Right lobe of liver (tissue), 6 donors: ENCODE measurements around the gene OPN1SW. TPM values are rescaled to one million over a fixed set of nuclear protein-coding genes. Genes with fewer than 3 reads are reported as not detected.
A peak's percentile ranks its signal among the peaks of the same experiment; 100 is the strongest.

Source experiments
- ATAC-seq, 4 donors: fragments of 200-7000 bp; cut with Tn5 transposase; one replicate each; pipeline ENCODE4 v1.9.1; 2020; ENCODE audit warnings: mild to moderate bottlenecking in 4 of 4, moderate library complexity in 4 of 4
- DNase-seq, 3 donors: peaks; one replicate each; pipeline ENCODE4 v3.0.0-alpha.2; 2020
- H3K27ac ChIP-seq, 3 donors: fragments of 200-600 bp; one replicate each; pipeline ENCODE4 v1.8.0; 2022
- H3K27me3 ChIP-seq, 2 donors: fragments of 200-600 bp; one replicate each; pipeline ENCODE4 v1.8.0; 2022
- H3K36me3 ChIP-seq, 4 donors: fragments of 200-600 bp; sonication (generic) in 1 of 4; one replicate each; pipeline versions ENCODE4 v1.5.1 to v1.8.0; 2017 to 2022; ENCODE audit warnings: control low read depth in 1 of 4
- H3K4me1 ChIP-seq, 4 donors: fragments of 200-600 bp; sonication (generic) in 1 of 4; one replicate each; pipeline versions ENCODE4 v1.5.1 to v1.8.0; 2017 to 2022; ENCODE audit warnings: control low read depth in 1 of 4
- H3K4me3 ChIP-seq, 3 donors: fragments of 200-600 bp; one replicate each; pipeline ENCODE4 v1.8.0; 2022
- H3K9me3 ChIP-seq, 4 donors: fragments of 200-600 bp; sonication (generic) in 1 of 4; one replicate each; pipeline versions ENCODE4 v1.5.1 to v1.8.0; 2017 to 2022; ENCODE audit warnings: control low read depth in 1 of 4
- POLR2A ChIP-seq: fragments of 450-650 bp; IDR thresholded peaks from one replicate; pipeline ENCODE4 v1.6.1; 2017; ENCODE audit warnings: antibody characterized with exemption, mild to moderate bottlenecking
- WGBS: methylation state at CpG from one replicate; pipeline ENCODE4 v1.1.6; 2018; ENCODE audit warnings: low coverage, low lambda C conversion rate; ENCODE audit not compliant: insufficient coverage; ENCODE audit errors: missing lambda C conversion rate; 5-methylcytosine and 5-hydroxymethylcytosine counted together
- intact Hi-C, 2 donors: fragments of 100-400 bp; cut with DNase I; formaldehyde crosslinking; loops; one replicate each; pipeline versions ENCODE4 v1.11.2 to v1.14.1; 2022
- total RNA-seq, 6 experiments: library from RNA; depleted of rRNA in 2 of 6; stranded (reverse); fragments of >200 nt in 2 of 6; fragmentation: NEBNext Ultra II Directional in 3 of 6; extraction: Animal tissue kit (Norgen Biotek cat#: 25700) in 3 of 6; gene quantifications; one replicate each; pipeline versions ENCODE4 v1.1.0 to v1.2.4, GENCODE V29; 2016 to 2023
- TF ChIP-seq, protein P1 (sequence below), 4 donors: fragments of 200-600 bp in 3 of 4; fragments of 450-650 bp in 1 of 4; IDR thresholded peaks; one replicate each; pipeline versions ENCODE4 v1.5.1 to v1.8.0; 2016 to 2022; ENCODE audit warnings: antibody characterized with exemption in 4 of 4, mild to moderate bottlenecking in 2 of 4
- donor health status: DM: no; HTN: yes; CAD: no.
- donor health status: DM: no; HTN: no; CAD: no.
- donor health status: DM: no; HTN: no; CAD: no.
- donor health status: DM: no; HTN: yes; CAD: no.
- donor health status: DM: no; HTN: yes; CAD: no.

The OPN1SW gene
- total RNA-seq, 6 experiments from 2014 or later = not detected

DNA sequence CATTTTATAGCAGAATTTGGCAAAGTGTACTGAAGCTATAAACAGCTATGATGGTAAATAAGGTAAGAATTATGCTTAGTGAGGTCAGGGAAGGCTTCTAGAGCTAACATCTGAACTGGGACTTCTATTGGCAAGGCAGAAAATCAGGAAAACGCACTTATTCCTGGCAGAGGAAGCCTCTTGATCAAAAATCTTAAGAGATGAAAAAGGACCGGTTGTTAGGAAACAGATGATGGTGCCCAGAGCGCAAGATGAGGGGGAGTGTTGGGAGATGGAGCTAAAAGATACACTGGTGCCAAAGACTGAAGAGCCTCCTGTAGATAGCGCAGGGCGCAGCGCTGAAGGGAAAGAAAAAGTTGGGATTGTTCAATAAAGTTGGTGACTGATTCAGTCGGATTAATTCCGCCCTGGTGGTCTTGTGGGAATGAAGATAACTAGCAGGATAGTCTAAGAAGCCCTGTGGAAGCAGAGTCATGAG, 37.0 kb downstream of the OPN1SW start:
- H3K4me3 ChIP-seq = peak overlapping the region; percentile 97 to 98 (median 98)
- peak; percentile 6 to 50 (median 37) for ATAC-seq
- 5% methylated on average over 8 of the region's 8 CpGs for WGBS
- H3K9me3 ChIP-seq = no peaks in the 10 kb centered on the region
- no peak for DNase-seq
- intact Hi-C loops = no loop called here
- H3K4me1 ChIP-seq = peaks cover 0 to 30% (median 7%) of the 10 kb centered on the region in 4 donors
- no peaks in the 10 kb centered on the region for H3K36me3 ChIP-seq
- peak overlapping the region; percentile 58 to 90 (median 85) for H3K27ac ChIP-seq
- H3K27me3 ChIP-seq = no peaks in the 10 kb centered on the region
- TF ChIP-seq, protein P1, sequence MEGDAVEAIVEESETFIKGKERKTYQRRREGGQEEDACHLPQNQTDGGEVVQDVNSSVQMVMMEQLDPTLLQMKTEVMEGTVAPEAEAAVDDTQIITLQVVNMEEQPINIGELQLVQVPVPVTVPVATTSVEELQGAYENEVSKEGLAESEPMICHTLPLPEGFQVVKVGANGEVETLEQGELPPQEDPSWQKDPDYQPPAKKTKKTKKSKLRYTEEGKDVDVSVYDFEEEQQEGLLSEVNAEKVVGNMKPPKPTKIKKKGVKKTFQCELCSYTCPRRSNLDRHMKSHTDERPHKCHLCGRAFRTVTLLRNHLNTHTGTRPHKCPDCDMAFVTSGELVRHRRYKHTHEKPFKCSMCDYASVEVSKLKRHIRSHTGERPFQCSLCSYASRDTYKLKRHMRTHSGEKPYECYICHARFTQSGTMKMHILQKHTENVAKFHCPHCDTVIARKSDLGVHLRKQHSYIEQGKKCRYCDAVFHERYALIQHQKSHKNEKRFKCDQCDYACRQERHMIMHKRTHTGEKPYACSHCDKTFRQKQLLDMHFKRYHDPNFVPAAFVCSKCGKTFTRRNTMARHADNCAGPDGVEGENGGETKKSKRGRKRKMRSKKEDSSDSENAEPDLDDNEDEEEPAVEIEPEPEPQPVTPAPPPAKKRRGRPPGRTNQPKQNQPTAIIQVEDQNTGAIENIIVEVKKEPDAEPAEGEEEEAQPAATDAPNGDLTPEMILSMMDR (IDR thresholded peaks at IDR 0.05) = no peak
- TF ChIP-seq POLR2A = no peak

DNA sequence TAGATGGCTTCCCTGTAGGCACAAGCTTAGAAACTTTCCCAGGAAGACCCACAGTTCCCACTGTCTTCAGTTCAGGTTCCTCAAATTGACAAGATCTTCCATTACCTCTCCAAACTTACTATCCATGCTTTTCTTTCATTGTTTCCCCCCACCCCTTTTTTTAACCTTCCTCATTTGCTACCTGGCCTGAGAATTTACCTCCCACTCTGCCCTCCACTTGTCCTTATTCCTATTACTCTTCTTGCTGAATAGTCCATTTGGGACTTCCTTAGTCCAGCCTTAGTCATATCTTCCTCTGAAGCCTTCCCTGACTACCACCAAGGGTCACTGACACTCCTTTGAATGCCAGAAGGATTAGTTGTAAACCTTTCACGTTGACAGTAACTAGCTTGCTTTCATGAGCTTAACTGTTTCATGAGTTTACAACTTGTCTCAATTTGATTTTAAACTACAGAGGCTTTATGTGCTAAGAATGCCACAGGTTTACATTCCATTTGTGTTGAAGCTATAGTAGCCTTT, 37.7 kb downstream of the OPN1SW start:
- H3K9me3 ChIP-seq = no peaks in the 10 kb centered on the region
- peaks cover 0 to 28% (median 7%) of the 10 kb centered on the region in 4 donors for H3K4me1 ChIP-seq
- WGBS = 39% methylated on average over 1 of the region's 1 CpG
- TF ChIP-seq, protein P1 (IDR thresholded peaks at IDR 0.05) = no peak
- no peak for TF ChIP-seq POLR2A
- H3K27ac ChIP-seq = no peak overlapping the region
- intact Hi-C loops = no loop called here
- H3K36me3 ChIP-seq = no peaks in the 10 kb centered on the region
- no peaks in the 10 kb centered on the region for H3K27me3 ChIP-seq
- no peak for DNase-seq
- no peak overlapping the region for H3K4me3 ChIP-seq
- ATAC-seq = no peak

DNA sequence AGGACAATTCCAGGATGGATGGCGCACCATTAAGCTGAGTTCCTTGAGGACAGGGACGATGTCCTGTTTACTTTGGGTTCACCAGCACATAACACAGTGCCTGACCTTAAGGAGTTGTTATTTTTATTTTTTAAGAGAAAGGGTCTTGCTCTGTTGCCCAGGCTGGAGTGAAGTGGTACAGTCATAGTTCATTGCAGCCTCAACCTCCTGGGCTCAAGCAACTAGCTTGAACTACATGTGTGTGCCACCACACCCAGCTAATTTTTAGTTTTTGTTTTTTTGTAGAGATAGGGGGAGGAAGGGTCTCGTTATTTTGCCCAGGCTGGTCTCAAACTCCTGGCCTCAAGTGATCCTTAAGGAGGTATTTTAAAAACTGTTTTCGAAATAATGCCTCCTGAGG, 38.2 kb downstream of the OPN1SW start:
- Histone ChIP-seq H3K4me3 (no peak overlapping the region), H3K27ac (no peak overlapping the region), H3K9me3 (no peaks in the 10 kb centered on the region), H3K36me3 (no peaks in the 10 kb centered on the region), H3K27me3 (no peaks in the 10 kb centered on the region), H3K4me1 (peaks cover 0 to 24% (median 7%) of the 10 kb centered on the region in 4 donors)
- 84% methylated on average over 3 of the region's 4 CpGs for WGBS
- no peak for TF ChIP-seq POLR2A
- TF ChIP-seq, protein P1 (IDR thresholded peaks at IDR 0.05) = no peak
- no peak for ATAC-seq
- intact Hi-C loops = no loop called here
- no peak for DNase-seq

DNA sequence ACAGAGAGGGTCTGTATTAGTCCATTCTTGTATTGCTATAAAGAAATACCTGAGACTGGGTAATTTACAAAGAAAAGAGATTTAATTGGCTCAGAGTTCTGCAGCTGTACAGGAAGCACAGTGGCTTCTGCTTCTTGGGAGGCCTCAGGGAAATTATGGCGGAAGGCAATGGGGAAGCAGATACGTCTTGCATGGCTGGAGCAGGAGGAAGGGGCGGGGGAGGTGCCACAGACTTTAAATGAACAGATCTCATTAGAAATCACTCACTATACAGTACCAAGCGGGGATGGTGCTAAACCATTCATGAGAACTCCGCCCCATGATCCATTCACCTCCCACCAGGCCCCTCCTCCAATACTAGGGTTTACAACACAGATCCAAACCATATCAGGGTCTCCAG, 40.2 kb downstream of the OPN1SW start:
- 69% methylated on average over 5 of the region's 5 CpGs for WGBS
- H3K27ac ChIP-seq = no peak overlapping the region
- DNase-seq (no peak), ATAC-seq (no peak)
- no peak overlapping the region for H3K4me3 ChIP-seq
- H3K4me1 ChIP-seq = peaks cover 0 to 7% (median 2%) of the 10 kb centered on the region in 4 donors
- intact Hi-C loops = no loop called here
- no peaks in the 10 kb centered on the region for H3K27me3 ChIP-seq
- no peaks in the 10 kb centered on the region for H3K36me3 ChIP-seq
- TF ChIP-seq POLR2A = no peak
- TF ChIP-seq, protein P1 (IDR thresholded peaks at IDR 0.05) = no peak
- H3K9me3 ChIP-seq = no peaks in the 10 kb centered on the region
